Upper lobe of right lung (tissue), 1 donor: ENCODE results near the gene EPS8L1. TPM values are rescaled to one million over a fixed set of nuclear protein-coding genes. Genes with fewer than 3 reads are reported as not detected.

Experiments used
- ATAC-seq: fragments of 200-7000 bp; cut with Tn5 transposase; one replicate; pipeline ENCODE4 v1.9.1; 2020; ENCODE audit warnings: mild to moderate bottlenecking, moderate library complexity
- DNase-seq: peaks from one replicate; pipeline ENCODE4 v3.0.0-alpha.2; 2020
- H3K27ac ChIP-seq: fragments of 200-600 bp; one replicate; pipeline ENCODE4 v1.8.0; 2022
- H3K27me3 ChIP-seq: fragments of 200-600 bp; one replicate; pipeline ENCODE4 v1.8.0; 2022; ENCODE audit warnings: mild to moderate bottlenecking
- H3K36me3 ChIP-seq: fragments of 200-600 bp; one replicate; pipeline ENCODE4 v1.8.0; 2022
- H3K4me1 ChIP-seq: fragments of 200-600 bp; one replicate; pipeline ENCODE4 v1.8.0; 2022
- H3K4me3 ChIP-seq: fragments of 200-600 bp; one replicate; pipeline ENCODE4 v1.8.0; 2022; ENCODE audit warnings: mild to moderate bottlenecking
- H3K9me3 ChIP-seq: fragments of 200-600 bp; one replicate; pipeline ENCODE4 v1.8.0; 2022
- intact Hi-C: fragments of 100-400 bp; cut with DNase I; formaldehyde crosslinking; loops from one replicate; pipeline ENCODE4 v1.11.0; 2022
- total RNA-seq: library from RNA; stranded (reverse); fragmentation: NEBNext Ultra II Directional; extraction: Animal tissue kit (Norgen Biotek cat#: 25700); gene quantifications from one replicate; pipeline ENCODE4 v1.2.1, GENCODE V29; 2021
- TF ChIP-seq, protein P1 (sequence below): fragments of 200-600 bp; IDR thresholded peaks from one replicate; pipeline ENCODE4 v1.8.0; 2022; ENCODE audit warnings: antibody characterized with exemption
- donor health status: DM: no; HTN: yes; CAD: no; lungs with severe emphysema.

Gene EPS8L1
- total RNA-seq, 1 donor from 2014 or later = 35.6 TPM

DNA sequence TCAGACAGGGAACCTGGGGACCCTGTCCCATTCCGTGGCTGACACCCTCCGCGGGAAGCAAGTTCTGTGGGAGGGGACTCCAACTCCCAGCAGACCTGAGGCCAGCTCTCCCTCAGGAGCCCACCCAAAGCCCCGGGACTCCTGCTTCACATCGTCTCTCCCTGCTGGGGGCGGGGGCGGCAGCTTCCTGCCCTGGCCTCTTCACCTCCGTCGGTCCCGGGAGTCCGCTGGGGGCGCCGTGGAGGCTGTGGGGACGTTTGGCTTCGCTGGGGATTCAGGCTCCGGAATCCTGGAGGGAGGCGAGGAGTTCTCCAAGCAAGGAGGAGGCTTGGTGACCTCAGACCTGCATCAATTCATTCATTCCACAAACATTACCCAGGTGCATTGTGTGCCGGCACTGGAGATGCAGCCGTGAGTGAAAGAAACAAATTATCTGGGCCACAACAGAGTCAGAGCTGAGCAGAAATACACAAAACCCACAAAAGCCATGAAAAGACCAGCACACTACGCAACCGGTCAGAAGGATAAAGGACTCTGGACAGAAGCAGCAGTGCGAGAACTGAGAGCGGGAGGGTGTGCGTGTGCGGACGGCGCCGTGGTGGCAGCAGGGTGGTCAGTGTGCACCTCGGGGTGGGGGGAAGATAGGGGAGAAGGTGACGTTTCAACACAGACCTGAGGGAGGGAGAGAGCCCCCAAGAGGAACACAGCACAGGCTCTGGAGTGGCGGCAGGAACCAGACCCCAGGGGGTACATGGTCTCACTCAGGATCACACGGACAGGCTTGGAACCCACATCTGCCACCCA is 19.0 kb downstream of the EPS8L1 start:
- no peak for DNase-seq
- Histone ChIP-seq H3K9me3 (no peaks in the 10 kb centered on the region), H3K36me3 (peaks cover 38% of the 10 kb centered on the region), H3K4me1 (peaks cover 5% of the 10 kb centered on the region), H3K4me3 (no peak overlapping the region), H3K27me3 (no peaks in the 10 kb centered on the region), H3K27ac (no peak overlapping the region)
- ATAC-seq = no peak
- intact Hi-C loops = no loop called here
- TF ChIP-seq, protein P1, sequence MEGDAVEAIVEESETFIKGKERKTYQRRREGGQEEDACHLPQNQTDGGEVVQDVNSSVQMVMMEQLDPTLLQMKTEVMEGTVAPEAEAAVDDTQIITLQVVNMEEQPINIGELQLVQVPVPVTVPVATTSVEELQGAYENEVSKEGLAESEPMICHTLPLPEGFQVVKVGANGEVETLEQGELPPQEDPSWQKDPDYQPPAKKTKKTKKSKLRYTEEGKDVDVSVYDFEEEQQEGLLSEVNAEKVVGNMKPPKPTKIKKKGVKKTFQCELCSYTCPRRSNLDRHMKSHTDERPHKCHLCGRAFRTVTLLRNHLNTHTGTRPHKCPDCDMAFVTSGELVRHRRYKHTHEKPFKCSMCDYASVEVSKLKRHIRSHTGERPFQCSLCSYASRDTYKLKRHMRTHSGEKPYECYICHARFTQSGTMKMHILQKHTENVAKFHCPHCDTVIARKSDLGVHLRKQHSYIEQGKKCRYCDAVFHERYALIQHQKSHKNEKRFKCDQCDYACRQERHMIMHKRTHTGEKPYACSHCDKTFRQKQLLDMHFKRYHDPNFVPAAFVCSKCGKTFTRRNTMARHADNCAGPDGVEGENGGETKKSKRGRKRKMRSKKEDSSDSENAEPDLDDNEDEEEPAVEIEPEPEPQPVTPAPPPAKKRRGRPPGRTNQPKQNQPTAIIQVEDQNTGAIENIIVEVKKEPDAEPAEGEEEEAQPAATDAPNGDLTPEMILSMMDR = no peak

DNA sequence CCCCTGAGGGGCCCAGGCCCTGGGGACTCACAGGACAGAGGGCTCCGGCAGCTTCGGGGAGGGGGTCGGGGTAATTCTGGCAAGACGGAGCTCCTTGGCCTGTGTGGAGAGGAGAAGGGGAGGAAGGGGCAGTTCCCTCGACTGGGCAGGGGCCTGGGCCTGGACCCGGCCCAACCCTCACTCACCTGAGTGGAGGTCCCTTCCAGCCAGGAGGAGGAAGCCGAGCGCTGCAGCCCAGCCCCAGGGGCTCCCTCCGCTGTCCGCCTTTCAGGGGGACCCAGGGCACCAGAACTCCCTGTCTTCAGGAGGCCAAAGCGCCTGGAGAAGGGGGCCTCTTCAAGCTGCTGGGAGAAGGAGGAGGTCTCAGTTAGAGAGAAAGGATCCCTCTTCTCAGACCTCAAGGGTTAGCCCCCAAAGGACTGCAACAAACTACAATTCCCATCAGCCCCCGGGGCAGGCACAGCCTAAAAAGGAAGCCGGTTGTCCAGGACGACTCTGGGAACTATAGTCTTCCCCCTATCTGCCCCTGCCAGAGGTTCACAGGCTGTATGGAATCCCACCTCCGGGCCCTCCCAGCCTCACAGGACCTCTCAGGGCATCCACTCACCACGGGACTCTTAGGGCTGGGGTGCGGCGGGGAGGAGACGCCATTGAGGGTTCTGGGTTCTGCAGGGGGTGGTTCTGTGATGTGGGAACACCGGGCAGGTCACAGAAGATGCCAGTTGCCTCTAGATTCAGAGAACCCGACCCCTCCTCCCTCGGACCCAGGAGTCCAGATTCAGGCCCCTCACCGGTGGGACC is 19.8 kb downstream of the EPS8L1 start:
- Histone ChIP-seq H3K36me3 (peaks cover 41% of the 10 kb centered on the region), H3K9me3 (no peaks in the 10 kb centered on the region), H3K4me1 (peaks cover 5% of the 10 kb centered on the region), H3K27me3 (no peaks in the 10 kb centered on the region), H3K27ac (no peak overlapping the region), H3K4me3 (no peak overlapping the region)
- TF ChIP-seq, protein P1 = no peak
- ATAC-seq (no peak), DNase-seq (no peak)
- intact Hi-C loops = no loop called here

DNA sequence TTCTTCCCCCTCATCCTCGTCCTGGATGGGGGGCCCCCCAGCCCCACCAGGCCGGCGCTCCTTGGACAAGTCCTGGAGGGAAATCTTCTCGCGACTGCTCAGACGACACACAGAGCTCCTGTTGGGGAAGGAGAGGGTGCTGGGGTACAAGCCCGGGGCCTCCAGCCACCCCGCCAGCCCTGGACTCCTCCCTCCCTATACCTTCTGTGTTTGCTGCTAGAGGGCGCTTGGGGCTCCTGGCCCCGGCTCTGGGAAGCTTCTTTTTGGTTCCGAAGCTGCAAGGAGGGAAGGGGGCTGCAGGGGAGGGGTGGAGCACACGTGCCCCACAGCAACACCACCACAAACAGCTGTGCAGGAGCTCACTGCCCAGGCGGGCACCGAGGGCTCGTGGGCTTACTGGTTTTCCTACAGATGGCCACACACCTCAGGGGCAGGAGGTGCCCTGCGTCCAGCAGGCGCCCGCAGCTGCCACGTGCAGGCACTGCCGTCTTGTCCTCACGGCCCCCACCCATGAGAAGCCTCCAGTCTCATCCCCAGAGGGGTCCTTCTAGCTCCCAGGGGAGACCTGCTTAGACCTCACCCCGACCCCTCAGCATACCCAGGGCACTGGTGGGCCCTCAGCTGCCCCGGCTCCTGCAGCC is 20.5 kb downstream of the EPS8L1 start:
- H3K27ac ChIP-seq = no peak overlapping the region
- no peaks in the 10 kb centered on the region for H3K9me3 ChIP-seq
- TF ChIP-seq, protein P1 = no peak
- no peak overlapping the region for H3K4me3 ChIP-seq
- DNase-seq (no peak), ATAC-seq (no peak)
- H3K4me1 ChIP-seq = peaks cover 5% of the 10 kb centered on the region
- peaks cover 41% of the 10 kb centered on the region for H3K36me3 ChIP-seq
- H3K27me3 ChIP-seq = no peaks in the 10 kb centered on the region
- intact Hi-C loops = no loop called here

- TF ChIP-seq, protein P1 = no peak
- Histone ChIP-seq H3K4me1 (peaks cover 5% of the 10 kb centered on the region), H3K27ac (no peak overlapping the region), H3K36me3 (peaks cover 43% of the 10 kb centered on the region), H3K27me3 (no peaks in the 10 kb centered on the region), H3K4me3 (no peak overlapping the region), H3K9me3 (no peaks in the 10 kb centered on the region)
- intact Hi-C loops = no loop called here
- DNase-seq = peak; percentile 80
- ATAC-seq = peak; percentile 82
Measured at GRCh38 chr19:55097864-55098715, 22.4 kb downstream of the EPS8L1 start.
